Measurements from ENCODE around the gene C17orf75. TPM values are rescaled to one million over a fixed set of nuclear protein-coding genes. Genes with fewer than 3 reads are reported as not detected.

C17orf75 gene
- total and polyA plus RNA-seq, 2 experiments from 2014 or later, result 35.9 to 43.3 TPM

- TF ChIP-seq, protein P1, sequence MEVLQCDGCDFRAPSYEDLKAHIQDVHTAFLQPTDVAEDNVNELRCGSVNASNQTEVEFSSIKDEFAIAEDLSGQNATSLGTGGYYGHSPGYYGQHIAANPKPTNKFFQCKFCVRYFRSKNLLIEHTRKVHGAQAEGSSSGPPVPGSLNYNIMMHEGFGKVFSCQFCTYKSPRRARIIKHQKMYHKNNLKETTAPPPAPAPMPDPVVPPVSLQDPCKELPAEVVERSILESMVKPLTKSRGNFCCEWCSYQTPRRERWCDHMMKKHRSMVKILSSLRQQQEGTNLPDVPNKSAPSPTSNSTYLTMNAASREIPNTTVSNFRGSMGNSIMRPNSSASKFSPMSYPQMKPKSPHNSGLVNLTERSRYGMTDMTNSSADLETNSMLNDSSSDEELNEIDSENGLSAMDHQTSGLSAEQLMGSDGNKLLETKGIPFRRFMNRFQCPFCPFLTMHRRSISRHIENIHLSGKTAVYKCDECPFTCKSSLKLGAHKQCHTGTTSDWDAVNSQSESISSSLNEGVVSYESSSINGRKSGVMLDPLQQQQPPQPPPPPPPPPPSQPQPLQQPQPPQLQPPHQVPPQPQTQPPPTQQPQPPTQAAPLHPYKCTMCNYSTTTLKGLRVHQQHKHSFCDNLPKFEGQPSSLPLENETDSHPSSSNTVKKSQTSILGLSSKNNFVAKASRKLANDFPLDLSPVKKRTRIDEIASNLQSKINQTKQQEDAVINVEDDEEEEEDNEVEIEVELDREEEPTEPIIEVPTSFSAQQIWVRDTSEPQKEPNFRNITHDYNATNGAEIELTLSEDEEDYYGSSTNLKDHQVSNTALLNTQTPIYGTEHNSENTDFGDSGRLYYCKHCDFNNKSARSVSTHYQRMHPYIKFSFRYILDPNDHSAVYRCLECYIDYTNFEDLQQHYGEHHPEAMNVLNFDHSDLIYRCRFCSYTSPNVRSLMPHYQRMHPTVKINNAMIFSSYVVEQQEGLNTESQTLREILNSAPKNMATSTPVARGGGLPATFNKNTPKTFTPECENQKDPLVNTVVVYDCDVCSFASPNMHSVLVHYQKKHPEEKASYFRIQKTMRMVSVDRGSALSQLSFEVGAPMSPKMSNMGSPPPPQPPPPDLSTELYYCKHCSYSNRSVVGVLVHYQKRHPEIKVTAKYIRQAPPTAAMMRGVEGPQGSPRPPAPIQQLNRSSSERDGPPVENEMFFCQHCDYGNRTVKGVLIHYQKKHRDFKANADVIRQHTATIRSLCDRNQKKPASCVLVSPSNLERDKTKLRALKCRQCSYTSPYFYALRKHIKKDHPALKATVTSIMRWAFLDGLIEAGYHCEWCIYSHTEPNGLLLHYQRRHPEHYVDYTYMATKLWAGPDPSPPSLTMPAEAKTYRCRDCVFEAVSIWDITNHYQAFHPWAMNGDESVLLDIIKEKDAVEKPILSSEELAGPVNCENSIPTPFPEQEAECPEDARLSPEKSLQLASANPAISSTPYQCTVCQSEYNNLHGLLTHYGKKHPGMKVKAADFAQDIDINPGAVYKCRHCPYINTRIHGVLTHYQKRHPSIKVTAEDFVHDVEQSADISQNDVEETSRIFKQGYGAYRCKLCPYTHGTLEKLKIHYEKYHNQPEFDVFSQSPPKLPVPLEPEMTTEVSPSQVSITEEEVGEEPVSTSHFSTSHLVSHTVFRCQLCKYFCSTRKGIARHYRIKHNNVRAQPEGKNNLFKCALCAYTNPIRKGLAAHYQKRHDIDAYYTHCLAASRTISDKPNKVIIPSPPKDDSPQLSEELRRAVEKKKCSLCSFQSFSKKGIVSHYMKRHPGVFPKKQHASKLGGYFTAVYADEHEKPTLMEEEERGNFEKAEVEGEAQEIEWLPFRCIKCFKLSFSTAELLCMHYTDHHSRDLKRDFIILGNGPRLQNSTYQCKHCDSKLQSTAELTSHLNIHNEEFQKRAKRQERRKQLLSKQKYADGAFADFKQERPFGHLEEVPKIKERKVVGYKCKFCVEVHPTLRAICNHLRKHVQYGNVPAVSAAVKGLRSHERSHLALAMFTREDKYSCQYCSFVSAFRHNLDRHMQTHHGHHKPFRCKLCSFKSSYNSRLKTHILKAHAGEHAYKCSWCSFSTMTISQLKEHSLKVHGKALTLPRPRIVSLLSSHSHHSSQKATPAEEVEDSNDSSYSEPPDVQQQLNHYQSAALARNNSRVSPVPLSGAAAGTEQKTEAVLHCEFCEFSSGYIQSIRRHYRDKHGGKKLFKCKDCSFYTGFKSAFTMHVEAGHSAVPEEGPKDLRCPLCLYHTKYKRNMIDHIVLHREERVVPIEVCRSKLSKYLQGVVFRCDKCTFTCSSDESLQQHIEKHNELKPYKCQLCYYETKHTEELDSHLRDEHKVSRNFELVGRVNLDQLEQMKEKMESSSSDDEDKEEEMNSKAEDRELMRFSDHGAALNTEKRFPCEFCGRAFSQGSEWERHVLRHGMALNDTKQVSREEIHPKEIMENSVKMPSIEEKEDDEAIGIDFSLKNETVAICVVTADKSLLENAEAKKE (CRISPR knock-in tag; IDR thresholded peaks at IDR 0.05), result no peak
- no peak for TF ChIP-seq NANOG (IDR thresholded peaks at IDR 0.05; ENCODE audit: borderline replicate concordance)
Observed at GRCh38 chr17:32278815-32279214, 63.2 kb downstream of the C17orf75 start (continued).

MicroRNAs within 50 kb of the gene (microRNA counts, 767-probe panel; counts per million panel counts)
- not detected for microRNA hsa-miR-632

Small RNAs within 50 kb of the gene (microRNA-seq; reads per million reads assigned to microRNA genes)
- not detected for gene MIR632

Other genes starting within 250 kb of the C17orf75 start
- gene RHOT1, start 199.7 kb downstream of the C17orf75 start, total RNA-seq (2014; rRNA removed; shearing (Covaris generic)), result 51.4 and 53.5 TPM in 2 replicates
- 38.8 and 40.8 TPM in 2 replicates for gene RHOT1, start 199.7 kb downstream of the C17orf75 start, polyA plus RNA-seq (2016; fragmentation: Nextera tagmentation; extraction: Ambion mirVana)
- gene RHBDL3, start 76.3 kb downstream of the C17orf75 start, total RNA-seq (2014; rRNA removed; shearing (Covaris generic)), result 8.1 and 12.3 TPM in 2 replicates
- 2.0 and 2.3 TPM in 2 replicates for gene RHBDL3, start 76.3 kb downstream of the C17orf75 start, polyA plus RNA-seq (2016; fragmentation: Nextera tagmentation; extraction: Ambion mirVana)
- gene ZNF207, start 8.0 kb upstream of the C17orf75 start, total RNA-seq (2014; rRNA removed; shearing (Covaris generic)), result 234 and 240 TPM in 2 replicates
- 155 and 171 TPM in 2 replicates for gene ZNF207, start 8.0 kb upstream of the C17orf75 start, polyA plus RNA-seq (2016; fragmentation: Nextera tagmentation; extraction: Ambion mirVana)
- 132 and 180 TPM in 2 replicates for gene PSMD11, start 102.3 kb upstream of the C17orf75 start, total RNA-seq (2014; rRNA removed; shearing (Covaris generic))
- 360 and 369 TPM in 2 replicates for gene PSMD11, start 102.3 kb upstream of the C17orf75 start, polyA plus RNA-seq (2016; fragmentation: Nextera tagmentation; extraction: Ambion mirVana)
- gene CDK5R1, start 144.8 kb upstream of the C17orf75 start, total RNA-seq (2014; rRNA removed; shearing (Covaris generic)), result 8.7 and 11.6 TPM in 2 replicates
- 4.0 and 4.1 TPM in 2 replicates for gene CDK5R1, start 144.8 kb upstream of the C17orf75 start, polyA plus RNA-seq (2016; fragmentation: Nextera tagmentation; extraction: Ambion mirVana)